B cell (primary cell): ENCODE measurements around the gene FAM149B1.

ENCODE experiments used
- CTCF ChIP-seq: fragments of 200-600 bp; IDR thresholded peaks from one replicate; pipeline ENCODE4 v1.8.0; 2022; ENCODE audit warnings: antibody characterized with exemption, mild to moderate bottlenecking
- EZH2 ChIP-seq: IDR thresholded peaks from 2 replicates; pipeline ENCODE4 v1.6.1; 2012; ENCODE audit warnings: borderline replicate concordance, low read depth, mild to moderate bottlenecking, moderate library complexity, low read length; ENCODE audit not compliant: insufficient read depth, poor library complexity, severe bottlenecking

GRCh38 chr10:73217628-73218027 is 49.7 kb downstream of the FAM149B1 start:
- TF ChIP-seq CTCF (no peak), EZH2 (no peak)
